GM21786 (cell line): Measurements from ENCODE around the gene CHMP5.
"Not testable (repeated sequence)": the region's sequence is repeated elsewhere in the genome, so short reads cannot be mapped to it uniquely, and the experiment has no call there.

ENCODE experiments used
- ATAC-seq: cut with Tn5 transposase; IDR thresholded peaks from one replicate; pipeline ENCODE4 v1.9.1; 2021; ENCODE audit not compliant: unreplicated experiment

The CHMP5 gene

DNA sequence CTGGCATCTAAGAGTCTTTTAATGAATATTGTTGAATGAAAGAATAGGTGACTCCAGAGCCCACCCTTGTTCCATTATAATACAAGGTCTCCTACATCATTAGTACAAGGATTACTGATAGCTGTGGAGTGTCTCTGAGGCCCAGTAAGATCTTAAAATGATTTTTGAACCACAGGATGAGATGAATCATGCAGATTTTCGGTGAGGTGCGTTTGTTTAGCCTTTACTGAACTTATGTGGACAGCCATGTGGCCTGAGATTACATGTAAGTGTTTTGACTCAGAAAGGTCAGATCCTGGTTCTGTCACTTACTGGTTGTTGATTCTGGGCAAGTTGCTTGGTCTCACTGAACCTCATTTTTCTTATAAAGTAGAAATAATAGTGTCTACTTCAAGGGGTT lies 47.1 kb downstream of the CHMP5 start:
- no peak for ATAC-seq

DNA sequence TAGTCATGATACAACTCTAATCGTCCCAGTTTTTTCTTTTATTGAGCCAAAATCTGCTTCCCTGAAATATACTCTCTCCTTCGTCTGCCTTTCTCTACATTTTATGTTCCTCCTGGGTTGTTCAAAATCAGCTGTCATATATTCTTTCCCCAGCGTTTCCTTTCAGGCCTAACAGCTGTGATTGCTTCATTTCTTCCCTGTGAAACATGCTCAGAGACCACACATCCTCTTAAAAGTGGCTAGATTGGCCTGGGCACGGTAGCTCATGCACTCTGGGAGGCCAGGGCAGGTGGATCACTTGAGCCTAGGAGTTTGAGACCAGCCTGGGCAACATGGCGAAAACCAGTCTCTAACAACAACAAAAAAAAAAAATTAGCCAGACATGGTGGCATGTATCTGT lies 50.5 kb downstream of the CHMP5 start:
- no peak for ATAC-seq

DNA sequence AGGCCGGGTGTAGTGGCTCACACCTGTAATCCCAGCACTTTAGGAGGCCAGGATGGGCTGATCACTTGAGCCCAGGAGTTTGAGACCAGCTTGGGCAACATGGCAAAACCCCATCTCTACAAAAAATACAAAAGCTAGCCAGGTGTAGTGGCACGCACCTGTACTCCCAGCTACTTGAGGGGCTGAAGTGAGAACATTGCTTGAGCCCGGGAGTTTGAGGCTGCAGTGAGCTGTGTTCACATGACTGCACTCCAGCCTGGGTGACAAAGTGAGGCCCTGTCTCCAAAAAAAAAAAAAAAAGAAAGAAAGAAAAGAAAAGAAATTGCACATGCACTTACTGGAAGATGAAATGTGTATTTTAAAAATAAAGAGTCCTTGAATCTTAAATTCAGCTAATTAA lies 52.3 kb downstream of the CHMP5 start:
- not testable (repeated sequence) for ATAC-seq

DNA sequence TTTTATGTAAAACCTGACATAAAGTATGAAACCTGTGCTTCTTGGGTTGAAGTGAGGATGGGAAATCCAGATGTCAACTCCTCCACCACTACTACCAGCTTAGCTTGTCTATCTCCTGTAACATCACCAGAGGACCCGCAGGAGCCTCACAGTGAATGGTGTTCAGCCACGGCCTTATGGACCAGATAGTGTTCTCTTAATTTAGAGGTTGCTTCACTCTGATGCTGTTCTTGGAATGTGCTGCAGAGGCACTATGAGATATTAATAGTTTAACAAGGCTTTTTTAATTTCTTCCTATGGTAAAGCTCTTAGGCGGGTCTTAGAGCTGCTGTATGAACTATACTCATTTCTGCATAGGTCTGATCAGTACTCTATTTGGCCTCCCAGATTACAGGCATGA lies 53.4 kb downstream of the CHMP5 start:
- no peak for ATAC-seq

DNA sequence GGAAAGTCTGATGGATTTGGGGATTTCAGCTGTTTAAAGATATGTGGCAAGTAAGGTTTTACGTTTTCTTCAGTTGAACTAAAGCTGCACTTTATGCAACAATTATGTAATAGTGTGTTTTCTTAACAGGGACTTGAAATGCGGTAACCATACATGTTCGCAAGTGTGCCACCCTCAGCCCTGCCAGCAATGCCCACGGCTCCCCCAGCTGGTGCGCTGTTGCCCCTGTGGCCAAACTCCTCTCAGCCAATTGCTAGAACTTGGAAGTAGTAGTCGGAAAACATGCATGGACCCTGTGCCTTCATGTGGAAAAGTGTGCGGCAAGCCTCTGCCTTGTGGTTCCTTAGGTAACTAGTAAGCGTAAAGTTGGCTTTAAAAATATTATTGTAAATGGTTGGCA lies 53.9 kb downstream of the CHMP5 start:
- no peak for ATAC-seq

DNA sequence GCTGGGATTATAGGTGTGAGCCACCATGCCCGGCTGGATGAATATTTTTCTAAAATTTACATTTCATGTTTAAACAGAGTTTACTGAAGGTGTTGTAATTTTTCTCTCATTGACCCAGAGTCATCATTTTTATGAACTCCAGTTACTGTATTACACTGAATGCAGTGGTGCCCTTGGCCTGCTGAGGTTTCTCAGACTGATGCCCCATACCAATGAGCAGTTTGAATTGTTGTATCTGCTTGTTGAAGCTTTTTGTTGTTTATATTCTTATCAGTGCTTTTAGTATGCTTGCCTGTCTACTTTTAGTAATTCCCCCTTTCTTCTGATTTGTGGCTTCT lies 55.4 kb downstream of the CHMP5 start:
- no peak for ATAC-seq

DNA sequence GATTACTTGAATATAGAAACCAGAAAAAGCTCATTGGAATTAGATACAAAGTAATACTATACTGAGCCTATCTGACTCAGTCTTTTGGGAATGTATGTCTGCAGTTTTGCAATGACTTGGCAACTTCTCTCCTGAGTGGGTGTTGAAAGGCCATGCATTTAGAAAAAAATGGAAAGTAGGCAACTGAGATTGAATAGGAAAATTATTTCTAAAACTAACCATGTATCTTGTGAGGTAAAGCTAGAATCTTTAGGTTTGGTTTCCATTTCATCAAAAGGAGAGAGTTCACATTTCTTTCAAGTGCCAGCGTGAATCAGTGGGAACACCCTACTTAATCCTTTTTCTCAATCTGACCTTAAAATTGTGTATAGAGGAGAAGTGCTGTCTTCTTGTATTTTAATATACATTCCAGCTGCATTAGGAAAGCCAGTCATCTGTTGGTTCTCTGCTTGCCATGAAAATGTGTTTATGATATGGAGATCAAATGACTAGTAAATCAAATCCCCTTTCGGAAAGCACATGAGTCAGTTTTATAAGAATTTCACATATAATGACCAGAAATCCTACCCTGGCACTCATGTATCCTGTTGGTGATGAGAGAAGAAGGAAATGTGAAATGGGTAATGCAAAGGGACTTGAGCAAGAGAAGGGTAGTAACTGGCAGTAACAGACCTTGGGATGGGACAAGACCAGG lies 55.9 kb downstream of the CHMP5 start:
- no peak for ATAC-seq

DNA sequence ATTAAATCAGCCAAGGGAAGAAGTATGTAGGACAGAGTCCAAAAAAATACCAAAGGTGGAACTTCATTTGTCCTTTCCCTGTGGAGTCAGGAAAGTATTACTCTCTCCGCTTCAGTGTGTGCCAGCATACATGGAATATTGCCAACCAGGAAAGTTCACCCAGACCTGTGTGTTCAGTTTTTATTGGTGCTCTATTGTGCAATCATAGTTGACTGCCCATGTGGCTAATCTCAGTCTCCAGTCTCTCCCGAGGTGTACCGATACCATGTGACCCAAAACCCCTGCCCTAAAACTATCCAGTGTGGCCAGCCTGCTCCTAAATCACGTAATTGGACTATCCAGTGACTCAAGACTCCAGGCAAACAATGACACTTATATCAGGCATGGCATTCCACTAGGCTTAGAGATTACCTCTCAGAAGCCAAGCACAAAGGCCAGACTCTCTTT lies 64.3 kb downstream of the CHMP5 start:
- ATAC-seq: no peak

DNA sequence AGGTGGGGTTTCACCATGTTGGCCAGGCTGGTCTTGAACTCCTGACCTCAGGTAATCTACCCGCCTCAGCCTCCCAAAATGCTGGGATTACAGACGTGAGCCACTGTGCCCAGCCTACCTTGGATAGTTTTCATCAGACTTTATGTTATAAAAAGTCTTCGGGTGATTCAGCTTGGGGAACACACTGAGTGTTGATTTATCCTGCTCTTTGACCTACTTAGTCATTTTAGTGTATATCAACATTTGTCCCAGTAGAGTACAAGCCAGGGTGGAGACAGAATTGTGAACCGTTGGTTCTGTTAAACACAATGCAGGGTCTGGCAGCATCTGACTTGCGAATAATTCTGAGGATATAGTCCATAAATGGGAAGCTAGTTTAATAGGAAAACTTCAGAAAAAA lies 65.1 kb downstream of the CHMP5 start:
- ATAC-seq: no peak

DNA sequence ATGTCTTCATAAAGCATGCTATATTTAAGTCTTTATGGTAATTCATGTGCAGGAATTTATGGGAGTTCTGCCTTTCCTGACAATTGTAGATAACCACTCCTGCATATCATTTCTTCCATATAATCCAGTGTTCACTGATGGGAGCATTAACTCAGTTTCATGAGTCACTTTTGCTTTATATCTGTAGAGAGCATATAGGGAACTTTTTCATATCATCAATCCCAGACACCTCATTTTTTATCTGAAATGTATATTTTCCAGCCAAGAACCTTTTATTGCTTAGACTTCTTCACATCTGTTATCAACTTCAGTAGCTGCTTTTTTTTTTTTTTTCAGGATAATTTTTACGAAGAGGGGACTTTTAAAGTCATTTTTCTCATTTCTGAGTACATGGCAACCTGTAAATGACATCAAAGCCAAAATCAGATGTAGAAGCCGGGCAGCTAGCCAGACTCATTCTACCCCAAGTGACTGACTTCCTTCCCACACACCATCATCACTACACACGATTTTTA lies 66.6 kb downstream of the CHMP5 start:
- no peak for ATAC-seq
